ENCODE measurements around the gene TRMT2A.
A peak's percentile ranks its signal among the peaks of the same experiment; 100 is the strongest.

TRMT2A gene

DNA sequence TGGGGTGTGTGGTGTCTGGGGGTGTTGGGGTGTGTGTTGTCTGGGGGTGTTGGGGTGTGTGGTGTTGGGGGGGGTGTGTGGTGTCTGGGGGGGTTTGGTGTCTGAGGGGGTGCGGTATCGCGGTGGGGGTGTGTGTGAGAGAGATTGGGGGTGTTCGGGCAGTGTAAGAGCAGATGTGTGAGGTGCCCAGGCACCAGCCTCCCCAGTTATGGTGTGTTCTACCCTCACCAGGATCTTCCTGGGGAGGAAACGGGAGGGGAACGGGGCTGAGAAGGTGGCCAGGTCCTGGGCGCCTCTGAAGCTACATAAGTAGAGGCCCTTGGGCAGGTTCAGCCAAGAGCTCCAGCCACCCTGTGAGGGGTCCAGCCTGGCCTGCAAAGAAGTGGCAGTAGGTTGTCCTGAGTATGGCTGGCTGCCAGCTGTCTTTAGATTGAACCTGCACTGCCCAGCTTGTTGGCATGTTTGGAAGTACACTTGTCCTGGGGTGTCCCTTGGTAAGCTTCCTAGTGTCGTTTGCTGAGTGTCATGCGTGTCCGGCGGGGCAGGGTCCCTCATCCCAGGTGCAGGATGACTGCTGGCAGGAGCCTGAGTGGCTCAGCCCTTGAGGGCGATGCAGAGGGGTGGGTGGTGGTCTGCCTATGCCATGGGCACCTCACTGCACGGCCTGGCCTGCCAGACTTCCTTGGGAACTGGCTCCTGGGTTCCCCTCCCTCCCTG lies 6.5 kb upstream of the TRMT2A start:
- TF ChIP-seq TEAD4 (IDR thresholded peaks at IDR 0.05), result no peak
- TF ChIP-seq, protein P1, sequence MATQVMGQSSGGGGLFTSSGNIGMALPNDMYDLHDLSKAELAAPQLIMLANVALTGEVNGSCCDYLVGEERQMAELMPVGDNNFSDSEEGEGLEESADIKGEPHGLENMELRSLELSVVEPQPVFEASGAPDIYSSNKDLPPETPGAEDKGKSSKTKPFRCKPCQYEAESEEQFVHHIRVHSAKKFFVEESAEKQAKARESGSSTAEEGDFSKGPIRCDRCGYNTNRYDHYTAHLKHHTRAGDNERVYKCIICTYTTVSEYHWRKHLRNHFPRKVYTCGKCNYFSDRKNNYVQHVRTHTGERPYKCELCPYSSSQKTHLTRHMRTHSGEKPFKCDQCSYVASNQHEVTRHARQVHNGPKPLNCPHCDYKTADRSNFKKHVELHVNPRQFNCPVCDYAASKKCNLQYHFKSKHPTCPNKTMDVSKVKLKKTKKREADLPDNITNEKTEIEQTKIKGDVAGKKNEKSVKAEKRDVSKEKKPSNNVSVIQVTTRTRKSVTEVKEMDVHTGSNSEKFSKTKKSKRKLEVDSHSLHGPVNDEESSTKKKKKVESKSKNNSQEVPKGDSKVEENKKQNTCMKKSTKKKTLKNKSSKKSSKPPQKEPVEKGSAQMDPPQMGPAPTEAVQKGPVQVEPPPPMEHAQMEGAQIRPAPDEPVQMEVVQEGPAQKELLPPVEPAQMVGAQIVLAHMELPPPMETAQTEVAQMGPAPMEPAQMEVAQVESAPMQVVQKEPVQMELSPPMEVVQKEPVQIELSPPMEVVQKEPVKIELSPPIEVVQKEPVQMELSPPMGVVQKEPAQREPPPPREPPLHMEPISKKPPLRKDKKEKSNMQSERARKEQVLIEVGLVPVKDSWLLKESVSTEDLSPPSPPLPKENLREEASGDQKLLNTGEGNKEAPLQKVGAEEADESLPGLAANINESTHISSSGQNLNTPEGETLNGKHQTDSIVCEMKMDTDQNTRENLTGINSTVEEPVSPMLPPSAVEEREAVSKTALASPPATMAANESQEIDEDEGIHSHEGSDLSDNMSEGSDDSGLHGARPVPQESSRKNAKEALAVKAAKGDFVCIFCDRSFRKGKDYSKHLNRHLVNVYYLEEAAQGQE (IDR thresholded peaks at IDR 0.05; ENCODE audit: low read depth), result no peak
- no peak for TF ChIP-seq NFIC (IDR thresholded peaks at IDR 0.05)
- no peak for TF ChIP-seq EGR1 (IDR thresholded peaks at IDR 0.05)
- TF ChIP-seq TAF1 (IDR thresholded peaks at IDR 0.05; ENCODE audit: low read depth), result no peak
- no peak for TF ChIP-seq CREB1 (IDR thresholded peaks at IDR 0.05; ENCODE audit: low read depth)
- TF ChIP-seq, protein P2, sequence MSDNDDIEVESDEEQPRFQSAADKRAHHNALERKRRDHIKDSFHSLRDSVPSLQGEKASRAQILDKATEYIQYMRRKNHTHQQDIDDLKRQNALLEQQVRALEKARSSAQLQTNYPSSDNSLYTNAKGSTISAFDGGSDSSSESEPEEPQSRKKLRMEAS (IDR thresholded peaks at IDR 0.05), result no peak
- TF ChIP-seq FOXM1 (IDR thresholded peaks at IDR 0.05; ENCODE audit: borderline replicate concordance, low read depth), result no peak
- TF ChIP-seq YY1 (IDR thresholded peaks at IDR 0.05; ENCODE audit: low read depth), result no peak
- TF ChIP-seq ZBTB7A (IDR thresholded peaks at IDR 0.05; ENCODE audit: low read depth), result no peak
- no peak for TF ChIP-seq EP300 (IDR thresholded peaks at IDR 0.05; ENCODE audit: borderline replicate concordance)
- TF ChIP-seq, protein P3, sequence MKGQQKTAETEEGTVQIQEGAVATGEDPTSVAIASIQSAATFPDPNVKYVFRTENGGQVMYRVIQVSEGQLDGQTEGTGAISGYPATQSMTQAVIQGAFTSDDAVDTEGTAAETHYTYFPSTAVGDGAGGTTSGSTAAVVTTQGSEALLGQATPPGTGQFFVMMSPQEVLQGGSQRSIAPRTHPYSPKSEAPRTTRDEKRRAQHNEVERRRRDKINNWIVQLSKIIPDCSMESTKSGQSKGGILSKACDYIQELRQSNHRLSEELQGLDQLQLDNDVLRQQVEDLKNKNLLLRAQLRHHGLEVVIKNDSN (IDR thresholded peaks at IDR 0.05), result no peak
- TF ChIP-seq TCF12 (IDR thresholded peaks at IDR 0.05; ENCODE audit: low read depth), result no peak
- no peak for TF ChIP-seq RAD21 (IDR thresholded peaks at IDR 0.05; ENCODE audit: low read depth)
- TF ChIP-seq CEBPB (IDR thresholded peaks at IDR 0.05), result no peak

DNA sequence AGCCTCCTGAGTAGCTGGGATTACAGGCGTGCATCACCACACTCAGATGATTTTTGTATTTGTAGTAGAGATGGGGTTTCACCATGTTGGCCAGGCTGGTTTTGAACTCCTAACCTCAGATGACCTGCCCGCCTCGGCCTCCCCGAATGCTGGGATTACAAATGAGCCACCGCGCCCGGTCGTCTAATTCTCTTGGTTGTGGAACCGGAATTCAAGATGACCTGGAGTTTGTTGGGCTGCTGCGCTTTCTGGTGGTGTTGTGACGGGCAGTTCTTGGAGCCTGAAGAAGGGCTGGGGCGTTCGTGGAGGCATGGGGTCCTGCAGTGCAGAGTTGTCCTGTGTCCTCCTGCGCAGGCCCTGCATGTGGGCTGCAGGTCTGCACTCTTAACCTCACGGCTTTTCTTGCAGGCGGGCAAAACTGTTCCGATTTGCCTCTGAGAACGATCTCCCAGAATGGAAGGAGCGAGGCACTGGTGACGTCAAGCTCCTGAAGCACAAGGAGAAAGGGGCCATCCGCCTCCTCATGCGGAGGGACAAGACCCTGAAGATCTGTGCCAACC lies 4.9 kb upstream of the TRMT2A start:
- TF ChIP-seq EP300 (IDR thresholded peaks at IDR 0.05; ENCODE audit: borderline replicate concordance) (no peak), TAF1 (IDR thresholded peaks at IDR 0.05; ENCODE audit: low read depth) (no peak), TCF12 (IDR thresholded peaks at IDR 0.05; ENCODE audit: low read depth) (no peak)

DNA sequence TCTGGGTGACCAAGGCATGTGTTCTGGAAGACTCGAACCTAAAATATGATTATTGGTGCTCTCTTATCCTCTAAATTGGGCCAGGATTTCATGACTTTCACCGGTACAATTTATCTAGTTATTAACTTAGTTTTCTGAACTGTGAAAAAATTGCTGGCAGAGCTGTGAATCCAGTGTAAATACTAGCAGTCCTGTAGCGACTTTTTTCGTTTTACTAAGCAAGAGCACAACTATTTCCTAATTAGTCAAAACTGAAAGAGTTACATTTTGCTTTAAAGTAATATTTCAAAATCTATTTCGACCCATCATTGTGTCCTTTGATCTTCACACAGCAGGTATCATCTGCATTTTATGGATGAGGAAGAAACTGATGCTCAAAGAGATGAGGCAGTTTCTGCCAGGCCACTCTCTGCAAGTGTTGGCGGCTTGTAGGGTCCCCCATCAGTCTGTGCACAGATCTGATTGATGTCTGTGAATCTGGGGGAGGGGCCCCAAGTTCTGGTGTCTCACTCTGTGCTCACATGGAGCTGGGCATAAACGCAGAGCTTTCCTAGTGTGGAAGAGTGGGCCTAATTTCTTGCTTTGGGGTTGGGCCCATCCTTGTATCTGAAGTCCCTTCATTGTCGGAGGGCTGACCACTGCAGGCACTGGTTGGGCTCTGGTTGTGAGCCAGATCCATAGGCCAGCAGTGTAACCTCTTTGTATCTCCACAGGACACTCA lies 1.4 kb upstream of the TRMT2A start:
- TF ChIP-seq YY1 (IDR thresholded peaks at IDR 0.05; ENCODE audit: low read depth), result no peak
- TF ChIP-seq EGR1 (IDR thresholded peaks at IDR 0.05), result no peak
- TF ChIP-seq, protein P3 (IDR thresholded peaks at IDR 0.05), result no peak
- no peak for TF ChIP-seq TEAD4 (IDR thresholded peaks at IDR 0.05)

DNA sequence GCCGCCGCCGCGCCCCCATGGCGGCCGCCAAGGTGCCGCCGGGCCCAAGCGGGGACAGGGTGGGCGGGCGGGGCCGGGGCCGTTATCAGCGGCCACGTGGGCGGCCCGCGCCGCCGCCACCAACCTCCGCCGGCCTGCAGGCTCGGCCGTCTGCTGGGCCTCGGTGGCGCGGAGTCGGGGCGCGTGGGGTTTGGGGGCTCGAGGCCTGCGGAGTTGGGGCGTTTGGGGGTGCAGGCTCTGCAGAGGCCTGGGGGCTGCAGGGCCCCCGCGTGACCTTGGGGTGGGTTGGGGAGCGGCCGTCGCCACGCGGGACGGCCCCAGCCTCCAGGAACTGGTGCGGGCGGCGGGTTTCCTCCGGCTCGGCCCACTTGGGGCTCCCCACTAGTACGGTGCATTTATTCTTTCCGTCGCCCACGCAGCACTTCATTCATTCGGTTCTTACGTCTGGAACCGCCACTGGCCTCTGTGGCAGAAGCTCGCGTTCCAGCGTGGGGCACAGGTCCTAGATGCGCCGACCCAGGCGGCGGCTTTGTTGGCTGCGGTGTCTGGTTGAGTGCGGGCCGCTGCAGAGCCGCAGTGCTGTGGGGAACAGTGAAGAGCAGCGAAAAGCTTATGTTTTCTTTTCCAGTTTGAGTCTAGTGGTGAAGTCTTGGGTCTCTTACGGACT lies 740 bp upstream of the TRMT2A start:
- TF ChIP-seq TAF1 (IDR thresholded peaks at IDR 0.05; ENCODE audit: low read depth), result 0 out of 2 replicates have a peak, but pooled peaks have one; percentile 23
- TF ChIP-seq EP300 (IDR thresholded peaks at IDR 0.05; ENCODE audit: borderline replicate concordance), result no peak
- TF ChIP-seq, protein P2 (IDR thresholded peaks at IDR 0.05), result no peak
- peak; percentile 59; the same call in 1 of the 2 replicates for TF ChIP-seq EGR1 (IDR thresholded peaks at IDR 0.05)
- TF ChIP-seq, protein P3 (IDR thresholded peaks at IDR 0.05), result peak; percentile 46; the same call in 1 of the 2 replicates
- TF ChIP-seq ZBTB7A (IDR thresholded peaks at IDR 0.05; ENCODE audit: low read depth), result 0 out of 2 replicates have a peak, but pooled peaks have one; percentile 5

DNA sequence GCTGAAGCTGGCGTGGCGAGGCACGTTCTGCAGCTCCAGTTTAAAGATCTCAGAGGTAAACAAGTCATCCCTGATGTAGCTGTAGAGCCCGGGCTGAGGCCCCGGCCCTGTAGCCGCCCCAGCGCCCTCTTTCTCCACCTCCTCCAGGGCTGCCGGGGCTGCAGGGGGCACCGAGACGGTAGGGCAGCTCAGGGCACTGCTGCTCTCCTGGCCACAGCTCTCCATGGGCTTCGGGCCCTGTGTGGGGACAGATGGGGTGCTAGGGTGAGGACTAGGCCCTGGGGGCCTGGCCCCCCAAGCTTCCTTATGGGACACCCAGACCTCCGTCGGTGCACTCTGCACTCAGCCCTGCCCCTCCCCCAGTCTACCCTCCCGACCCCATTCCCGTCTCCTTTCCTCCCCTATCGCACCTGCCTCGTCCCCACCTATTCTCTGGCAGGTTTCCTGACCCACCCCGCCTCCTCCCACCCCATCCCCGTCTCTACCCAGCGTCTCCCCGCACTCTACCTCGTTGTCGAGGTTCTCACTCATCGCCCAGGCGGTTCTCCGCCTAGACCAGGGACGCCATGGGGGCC lies 563 bp downstream of the TRMT2A start:
- TF ChIP-seq EGR1 (IDR thresholded peaks at IDR 0.05), result no peak
- TF ChIP-seq, protein P1 (IDR thresholded peaks at IDR 0.05; ENCODE audit: low read depth), result no peak
- TF ChIP-seq, protein P2 (IDR thresholded peaks at IDR 0.05), result no peak
- TF ChIP-seq, protein P3 (IDR thresholded peaks at IDR 0.05), result no peak

Data from Ishikawa (cell line).